HepG2 (cell line): ENCODE measurements around the gene SMIM14. TPM values are rescaled to one million over a fixed set of nuclear protein-coding genes. Genes with fewer than 3 reads are reported as not detected.

Experiments used
- BCL6 ChIP-seq: IDR thresholded peaks from 2 replicates; pipeline ENCODE4 v1.6.1; 2016; ENCODE audit warnings: missing genetic modification reagents, missing compliant biosample characterization
- EED ChIP-seq: sonication (generic); formaldehyde crosslinking; IDR thresholded peaks from 2 replicates; pipeline ENCODE4 v1.5.0; 2020; ENCODE audit warnings: mild to moderate bottlenecking, missing genetic modification reagents
- ELF4 ChIP-seq: sonication (generic); formaldehyde crosslinking; IDR thresholded peaks from 2 replicates; pipeline ENCODE4 v1.5.0; 2020; ENCODE audit warnings: missing genetic modification reagents, mild to moderate bottlenecking, moderate library complexity, borderline replicate concordance
- FOXC1 ChIP-seq: sonication (generic); formaldehyde crosslinking; IDR thresholded peaks from 2 replicates; pipeline ENCODE4 v1.8.0; 2022; ENCODE audit warnings: mild to moderate bottlenecking, missing genetic modification reagents, borderline replicate concordance
- FOXP4 ChIP-seq: sonication (generic); formaldehyde crosslinking; IDR thresholded peaks from 2 replicates; pipeline ENCODE4 v1.4.0; 2020; ENCODE audit warnings: missing genetic modification reagents
- MTA3 ChIP-seq: sonication (generic); formaldehyde crosslinking; IDR thresholded peaks from 2 replicates; pipeline ENCODE4 v1.4.0; 2020; ENCODE audit warnings: missing genetic modification reagents
- NFYB ChIP-seq: sonication (generic); formaldehyde crosslinking; IDR thresholded peaks from 2 replicates; pipeline ENCODE4 v1.4.0; 2020; ENCODE audit warnings: missing genetic modification reagents
- RARA ChIP-seq: IDR thresholded peaks from 2 replicates; pipeline ENCODE4 v1.6.1; 2016; ENCODE audit warnings: missing genetic modification reagents, missing compliant biosample characterization
- SMARCC2 ChIP-seq: fragments of 450-650 bp; IDR thresholded peaks from 2 replicates; pipeline ENCODE4 v1.6.1; 2017; ENCODE audit warnings: antibody characterized with exemption, mild to moderate bottlenecking
- ZMAT5 ChIP-seq: sonication (generic); formaldehyde crosslinking; IDR thresholded peaks from 2 replicates; pipeline ENCODE4 v1.5.0; 2020; ENCODE audit warnings: mild to moderate bottlenecking, low read depth, missing genetic modification reagents, borderline replicate concordance
- ZNF160 ChIP-seq: sonication (generic); formaldehyde crosslinking; IDR thresholded peaks from 2 replicates; pipeline ENCODE4 v1.8.0; 2022; ENCODE audit warnings: mild to moderate bottlenecking, inconsistent platforms, missing genetic modification reagents
- ZNF282 ChIP-seq: fragments of 450-650 bp; IDR thresholded peaks from 2 replicates; pipeline ENCODE4 v1.6.1; 2018; ENCODE audit not compliant: partially characterized antibody
- ZNF343 ChIP-seq: sonication (generic); formaldehyde crosslinking; IDR thresholded peaks from 2 replicates; pipeline ENCODE4 v1.4.0; 2020; ENCODE audit warnings: mild to moderate bottlenecking, missing genetic modification reagents
- ZNF530 ChIP-seq: sonication (generic); formaldehyde crosslinking; IDR thresholded peaks from 2 replicates; pipeline ENCODE4 v1.5.0; 2020; ENCODE audit warnings: low read depth, mild to moderate bottlenecking, missing genetic modification reagents
- ZNF556 ChIP-seq: sonication (generic); formaldehyde crosslinking; IDR thresholded peaks from 2 replicates; pipeline ENCODE4 v1.4.0; 2020; ENCODE audit warnings: mild to moderate bottlenecking, missing genetic modification reagents, borderline replicate concordance
- ZNF83 ChIP-seq: sonication (generic); formaldehyde crosslinking; IDR thresholded peaks from 2 replicates; pipeline ENCODE4 v1.4.0; 2020; ENCODE audit warnings: missing genetic modification reagents, mild to moderate bottlenecking, borderline replicate concordance
- polyA plus RNA-seq, 8 experiments: library from polyadenylated mRNA; depleted of rRNA in 3 of 8; stranded (reverse) in 7 of 8; unstranded in 1 of 8; fragments of >200 nt; fragmentation: Illumina TruSeq in 4 of 8; extraction: Trizol in 4 of 8; gene quantifications; 2 replicates each; pipeline versions ENCODE4 v1.2.1 to v1.2.3, GENCODE V29; 2011 to 2016; ENCODE audit warnings: low read depth in 4 of 8, missing spikeins in 1 of 8, mixed read lengths in 1 of 8; ENCODE audit not compliant: insufficient read depth in 1 of 8
- total RNA-seq, 5 experiments: library from RNA; depleted of rRNA; stranded (reverse); fragments of >200 nt; fragmentation: Illumina TruSeq; extraction: Trizol; gene quantifications; 2 replicates each; pipeline ENCODE4 v1.2.3, GENCODE V29; 2016; ENCODE audit warnings: low read depth in 1 of 5
- TF ChIP-seq, protein P1 (sequence below): IDR thresholded peaks from 2 replicates; pipeline ENCODE4 v1.6.1; 2012; ENCODE audit warnings: low read length, improper control_type of control experiment
- TF ChIP-seq, protein P2 (sequence below): sonication (generic); formaldehyde crosslinking; IDR thresholded peaks from 2 replicates; pipeline ENCODE4 v1.4.0; 2020; ENCODE audit warnings: missing genetic modification reagents, mild to moderate bottlenecking, borderline replicate concordance
- TF ChIP-seq, protein P3 (sequence below): sonication (generic); formaldehyde crosslinking; IDR thresholded peaks from 2 replicates; pipeline ENCODE4 v1.9.0; 2022; ENCODE audit warnings: low read depth, missing genetic modification reagents
- TF ChIP-seq, protein P4 (sequence below): IDR thresholded peaks from 2 replicates; pipeline ENCODE4 v1.6.1; 2012; ENCODE audit warnings: low read depth, low read length, improper control_type of control experiment

SMIM14 gene
- total and polyA plus RNA-seq, 2 of the 13 experiments (the other 11 are each of a cell fraction or from before 2014, with no cell fraction given) = 16.3 to 28.1 TPM

DNA sequence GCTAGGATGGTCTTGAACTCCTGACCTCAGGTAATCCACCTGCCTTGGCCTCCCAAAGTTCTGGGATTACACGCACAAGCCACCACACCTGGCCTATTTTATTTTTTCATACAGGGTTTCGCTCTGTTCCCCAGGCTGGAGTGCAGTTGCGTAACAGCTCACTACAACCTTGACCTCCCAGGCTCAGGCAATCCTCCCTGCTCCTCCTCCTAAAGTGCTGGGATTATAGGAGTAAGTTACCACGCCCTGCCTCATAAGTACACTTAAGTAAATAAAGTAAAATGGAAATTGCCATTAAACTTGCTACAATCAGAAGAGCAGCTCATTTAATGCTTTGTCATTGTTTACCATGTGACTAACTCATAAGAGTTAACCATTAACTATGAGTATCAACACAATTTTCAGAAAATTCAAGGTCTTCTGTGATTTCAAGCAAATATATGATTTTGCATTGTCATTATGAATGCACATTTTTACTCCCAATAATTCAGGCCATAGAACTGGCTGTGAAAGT is 123.7 kb downstream of the SMIM14 start (continued):
- peak; percentile 98 for TF ChIP-seq FOXP4 (CRISPR knock-in tag)
- no peak for TF ChIP-seq FOXC1
- no peak for TF ChIP-seq EED (CRISPR knock-in tag)
- no peak for TF ChIP-seq ZNF343 (CRISPR knock-in tag)
- no peak for TF ChIP-seq ZNF530
- peak; percentile 99 for TF ChIP-seq RARA (CRISPR knock-in tag)
- TF ChIP-seq, protein P1, sequence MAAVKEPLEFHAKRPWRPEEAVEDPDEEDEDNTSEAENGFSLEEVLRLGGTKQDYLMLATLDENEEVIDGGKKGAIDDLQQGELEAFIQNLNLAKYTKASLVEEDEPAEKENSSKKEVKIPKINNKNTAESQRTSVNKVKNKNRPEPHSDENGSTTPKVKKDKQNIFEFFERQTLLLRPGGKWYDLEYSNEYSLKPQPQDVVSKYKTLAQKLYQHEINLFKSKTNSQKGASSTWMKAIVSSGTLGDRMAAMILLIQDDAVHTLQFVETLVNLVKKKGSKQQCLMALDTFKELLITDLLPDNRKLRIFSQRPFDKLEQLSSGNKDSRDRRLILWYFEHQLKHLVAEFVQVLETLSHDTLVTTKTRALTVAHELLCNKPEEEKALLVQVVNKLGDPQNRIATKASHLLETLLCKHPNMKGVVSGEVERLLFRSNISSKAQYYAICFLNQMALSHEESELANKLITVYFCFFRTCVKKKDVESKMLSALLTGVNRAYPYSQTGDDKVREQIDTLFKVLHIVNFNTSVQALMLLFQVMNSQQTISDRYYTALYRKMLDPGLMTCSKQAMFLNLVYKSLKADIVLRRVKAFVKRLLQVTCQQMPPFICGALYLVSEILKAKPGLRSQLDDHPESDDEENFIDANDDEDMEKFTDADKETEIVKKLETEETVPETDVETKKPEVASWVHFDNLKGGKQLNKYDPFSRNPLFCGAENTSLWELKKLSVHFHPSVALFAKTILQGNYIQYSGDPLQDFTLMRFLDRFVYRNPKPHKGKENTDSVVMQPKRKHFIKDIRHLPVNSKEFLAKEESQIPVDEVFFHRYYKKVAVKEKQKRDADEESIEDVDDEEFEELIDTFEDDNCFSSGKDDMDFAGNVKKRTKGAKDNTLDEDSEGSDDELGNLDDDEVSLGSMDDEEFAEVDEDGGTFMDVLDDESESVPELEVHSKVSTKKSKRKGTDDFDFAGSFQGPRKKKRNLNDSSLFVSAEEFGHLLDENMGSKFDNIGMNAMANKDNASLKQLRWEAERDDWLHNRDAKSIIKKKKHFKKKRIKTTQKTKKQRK = no peak
- TF ChIP-seq, protein P2, sequence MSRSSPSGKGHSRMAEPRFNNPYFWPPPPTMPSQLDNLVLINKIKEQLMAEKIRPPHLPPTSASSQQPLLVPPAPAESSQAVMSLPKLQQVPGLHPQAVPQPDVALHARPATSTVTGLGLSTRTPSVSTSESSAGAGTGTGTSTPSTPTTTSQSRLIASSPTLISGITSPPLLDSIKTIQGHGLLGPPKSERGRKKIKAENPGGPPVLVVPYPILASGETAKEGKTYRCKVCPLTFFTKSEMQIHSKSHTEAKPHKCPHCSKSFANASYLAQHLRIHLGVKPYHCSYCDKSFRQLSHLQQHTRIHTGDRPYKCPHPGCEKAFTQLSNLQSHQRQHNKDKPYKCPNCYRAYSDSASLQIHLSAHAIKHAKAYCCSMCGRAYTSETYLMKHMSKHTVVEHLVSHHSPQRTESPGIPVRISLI = peak; percentile 83; the same call in 1 of the 2 replicates
- no peak for TF ChIP-seq SMARCC2
- peak; percentile 64; the same call in 1 of the 2 replicates for TF ChIP-seq ZNF556 (CRISPR knock-in tag)
- TF ChIP-seq, protein P3, sequence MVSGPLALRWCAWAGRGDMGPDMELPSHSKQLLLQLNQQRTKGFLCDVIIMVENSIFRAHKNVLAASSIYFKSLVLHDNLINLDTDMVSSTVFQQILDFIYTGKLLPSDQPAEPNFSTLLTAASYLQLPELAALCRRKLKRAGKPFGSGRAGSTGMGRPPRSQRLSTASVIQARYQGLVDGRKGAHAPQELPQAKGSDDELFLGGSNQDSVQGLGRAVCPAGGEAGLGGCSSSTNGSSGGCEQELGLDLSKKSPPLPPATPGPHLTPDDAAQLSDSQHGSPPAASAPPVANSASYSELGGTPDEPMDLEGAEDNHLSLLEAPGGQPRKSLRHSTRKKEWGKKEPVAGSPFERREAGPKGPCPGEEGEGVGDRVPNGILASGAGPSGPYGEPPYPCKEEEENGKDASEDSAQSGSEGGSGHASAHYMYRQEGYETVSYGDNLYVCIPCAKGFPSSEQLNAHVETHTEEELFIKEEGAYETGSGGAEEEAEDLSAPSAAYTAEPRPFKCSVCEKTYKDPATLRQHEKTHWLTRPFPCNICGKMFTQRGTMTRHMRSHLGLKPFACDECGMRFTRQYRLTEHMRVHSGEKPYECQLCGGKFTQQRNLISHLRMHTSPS (CRISPR knock-in tag) = no peak
- no peak for TF ChIP-seq ZNF282
- TF ChIP-seq ELF4 = no peak
- TF ChIP-seq ZNF83 (CRISPR knock-in tag) = no peak
- TF ChIP-seq ZNF160 (CRISPR knock-in tag) = 0 out of 2 replicates have a peak, but pooled peaks have one; percentile 42
- peak; percentile 91 for TF ChIP-seq BCL6 (CRISPR knock-in tag)
- TF ChIP-seq, protein P4, sequence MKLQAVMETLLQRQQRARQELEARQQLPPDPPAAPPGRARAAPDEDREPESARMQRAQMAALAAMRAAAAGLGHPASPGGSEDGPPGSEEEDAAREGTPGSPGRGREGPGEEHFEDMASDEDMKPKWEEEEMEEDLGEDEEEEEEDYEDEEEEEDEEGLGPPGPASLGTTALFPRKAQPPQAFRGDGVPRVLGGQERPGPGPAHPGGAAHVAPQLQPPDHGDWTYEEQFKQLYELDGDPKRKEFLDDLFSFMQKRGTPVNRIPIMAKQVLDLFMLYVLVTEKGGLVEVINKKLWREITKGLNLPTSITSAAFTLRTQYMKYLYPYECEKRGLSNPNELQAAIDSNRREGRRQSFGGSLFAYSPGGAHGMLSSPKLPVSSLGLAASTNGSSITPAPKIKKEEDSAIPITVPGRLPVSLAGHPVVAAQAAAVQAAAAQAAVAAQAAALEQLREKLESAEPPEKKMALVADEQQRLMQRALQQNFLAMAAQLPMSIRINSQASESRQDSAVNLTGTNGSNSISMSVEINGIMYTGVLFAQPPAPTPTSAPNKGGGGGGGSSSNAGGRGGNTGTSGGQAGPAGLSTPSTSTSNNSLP = peak; percentile 97
- TF ChIP-seq ZMAT5 = no peak
- TF ChIP-seq NFYB (CRISPR knock-in tag) = no peak
- TF ChIP-seq MTA3 (CRISPR knock-in tag) = no peak
